ENCODE results near the gene MMAB. TPM values are rescaled to one million over a fixed set of nuclear protein-coding genes. Genes with fewer than 3 reads are reported as not detected.
A peak's percentile ranks its signal among the peaks of the same experiment; 100 is the strongest.

The MMAB gene
- total and polyA plus RNA-seq, 2 of the 13 experiments (the other 11 are each of a cell fraction or from before 2014, with no cell fraction given) = 26.1 to 77.3 TPM

DNA sequence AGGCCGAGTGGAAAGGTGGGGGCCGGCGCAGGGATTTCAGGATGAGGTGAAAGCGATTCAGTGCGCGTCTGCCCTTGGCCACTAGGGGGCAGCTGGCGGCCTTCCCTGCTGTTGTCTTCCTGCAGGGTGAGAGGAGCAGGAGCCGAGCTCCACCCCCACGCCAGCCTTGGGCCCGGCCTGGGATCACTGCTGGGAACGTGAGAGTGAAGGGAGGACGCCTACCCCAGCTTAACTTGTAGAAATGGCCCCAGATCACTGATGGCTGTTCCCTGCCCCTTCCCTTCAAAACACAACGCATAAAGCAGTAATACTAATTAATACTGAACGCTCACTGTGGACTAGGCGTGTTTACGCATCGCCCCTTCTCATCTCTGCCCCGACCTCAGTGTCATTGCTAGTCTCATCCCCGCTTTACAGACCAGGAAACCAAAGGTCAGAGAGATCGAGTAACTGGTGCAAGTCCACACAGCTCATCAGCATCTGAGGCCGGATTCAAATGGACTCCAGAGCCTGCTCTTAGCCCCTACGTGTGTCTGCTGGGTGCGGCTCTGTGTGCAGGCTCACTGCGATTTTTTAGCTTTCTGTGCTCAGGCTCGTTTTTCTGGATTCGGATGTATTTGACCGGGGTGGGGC, 24.6 kb upstream of the MMAB start (continued):
- TF ChIP-seq, protein P1, sequence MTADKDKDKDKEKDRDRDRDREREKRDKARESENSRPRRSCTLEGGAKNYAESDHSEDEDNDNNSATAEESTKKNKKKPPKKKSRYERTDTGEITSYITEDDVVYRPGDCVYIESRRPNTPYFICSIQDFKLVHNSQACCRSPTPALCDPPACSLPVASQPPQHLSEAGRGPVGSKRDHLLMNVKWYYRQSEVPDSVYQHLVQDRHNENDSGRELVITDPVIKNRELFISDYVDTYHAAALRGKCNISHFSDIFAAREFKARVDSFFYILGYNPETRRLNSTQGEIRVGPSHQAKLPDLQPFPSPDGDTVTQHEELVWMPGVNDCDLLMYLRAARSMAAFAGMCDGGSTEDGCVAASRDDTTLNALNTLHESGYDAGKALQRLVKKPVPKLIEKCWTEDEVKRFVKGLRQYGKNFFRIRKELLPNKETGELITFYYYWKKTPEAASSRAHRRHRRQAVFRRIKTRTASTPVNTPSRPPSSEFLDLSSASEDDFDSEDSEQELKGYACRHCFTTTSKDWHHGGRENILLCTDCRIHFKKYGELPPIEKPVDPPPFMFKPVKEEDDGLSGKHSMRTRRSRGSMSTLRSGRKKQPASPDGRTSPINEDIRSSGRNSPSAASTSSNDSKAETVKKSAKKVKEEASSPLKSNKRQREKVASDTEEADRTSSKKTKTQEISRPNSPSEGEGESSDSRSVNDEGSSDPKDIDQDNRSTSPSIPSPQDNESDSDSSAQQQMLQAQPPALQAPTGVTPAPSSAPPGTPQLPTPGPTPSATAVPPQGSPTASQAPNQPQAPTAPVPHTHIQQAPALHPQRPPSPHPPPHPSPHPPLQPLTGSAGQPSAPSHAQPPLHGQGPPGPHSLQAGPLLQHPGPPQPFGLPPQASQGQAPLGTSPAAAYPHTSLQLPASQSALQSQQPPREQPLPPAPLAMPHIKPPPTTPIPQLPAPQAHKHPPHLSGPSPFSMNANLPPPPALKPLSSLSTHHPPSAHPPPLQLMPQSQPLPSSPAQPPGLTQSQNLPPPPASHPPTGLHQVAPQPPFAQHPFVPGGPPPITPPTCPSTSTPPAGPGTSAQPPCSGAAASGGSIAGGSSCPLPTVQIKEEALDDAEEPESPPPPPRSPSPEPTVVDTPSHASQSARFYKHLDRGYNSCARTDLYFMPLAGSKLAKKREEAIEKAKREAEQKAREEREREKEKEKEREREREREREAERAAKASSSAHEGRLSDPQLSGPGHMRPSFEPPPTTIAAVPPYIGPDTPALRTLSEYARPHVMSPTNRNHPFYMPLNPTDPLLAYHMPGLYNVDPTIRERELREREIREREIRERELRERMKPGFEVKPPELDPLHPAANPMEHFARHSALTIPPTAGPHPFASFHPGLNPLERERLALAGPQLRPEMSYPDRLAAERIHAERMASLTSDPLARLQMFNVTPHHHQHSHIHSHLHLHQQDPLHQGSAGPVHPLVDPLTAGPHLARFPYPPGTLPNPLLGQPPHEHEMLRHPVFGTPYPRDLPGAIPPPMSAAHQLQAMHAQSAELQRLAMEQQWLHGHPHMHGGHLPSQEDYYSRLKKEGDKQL (CRISPR knock-in tag; IDR thresholded peaks at IDR 0.05; ENCODE audit: low read depth) = no peak
- TF ChIP-seq NONO (IDR thresholded peaks at IDR 0.05) (no peak), NONO (CRISPR knock-in tag; conservative IDR thresholded peaks at IDR 0.05) (peak; percentile 56; the same call in 1 of the 2 replicates), FOSL2 (CRISPR knock-in tag; IDR thresholded peaks at IDR 0.05) (peak; percentile 34; the same call in 1 of the 2 replicates), ZNF24 (IDR thresholded peaks at IDR 0.05) (0 out of 2 replicates have a peak, but pooled peaks have one; percentile 39), HOXA3 (CRISPR knock-in tag; IDR thresholded peaks at IDR 0.05) (peak; percentile 47; the same call in 1 of the 2 replicates), GPN1 (CRISPR knock-in tag; IDR thresholded peaks at IDR 0.05; ENCODE audit: borderline replicate concordance) (no peak), NPAS2 (CRISPR knock-in tag; IDR thresholded peaks at IDR 0.05; ENCODE audit: borderline replicate concordance) (no peak)
- TF ChIP-seq, protein P2, sequence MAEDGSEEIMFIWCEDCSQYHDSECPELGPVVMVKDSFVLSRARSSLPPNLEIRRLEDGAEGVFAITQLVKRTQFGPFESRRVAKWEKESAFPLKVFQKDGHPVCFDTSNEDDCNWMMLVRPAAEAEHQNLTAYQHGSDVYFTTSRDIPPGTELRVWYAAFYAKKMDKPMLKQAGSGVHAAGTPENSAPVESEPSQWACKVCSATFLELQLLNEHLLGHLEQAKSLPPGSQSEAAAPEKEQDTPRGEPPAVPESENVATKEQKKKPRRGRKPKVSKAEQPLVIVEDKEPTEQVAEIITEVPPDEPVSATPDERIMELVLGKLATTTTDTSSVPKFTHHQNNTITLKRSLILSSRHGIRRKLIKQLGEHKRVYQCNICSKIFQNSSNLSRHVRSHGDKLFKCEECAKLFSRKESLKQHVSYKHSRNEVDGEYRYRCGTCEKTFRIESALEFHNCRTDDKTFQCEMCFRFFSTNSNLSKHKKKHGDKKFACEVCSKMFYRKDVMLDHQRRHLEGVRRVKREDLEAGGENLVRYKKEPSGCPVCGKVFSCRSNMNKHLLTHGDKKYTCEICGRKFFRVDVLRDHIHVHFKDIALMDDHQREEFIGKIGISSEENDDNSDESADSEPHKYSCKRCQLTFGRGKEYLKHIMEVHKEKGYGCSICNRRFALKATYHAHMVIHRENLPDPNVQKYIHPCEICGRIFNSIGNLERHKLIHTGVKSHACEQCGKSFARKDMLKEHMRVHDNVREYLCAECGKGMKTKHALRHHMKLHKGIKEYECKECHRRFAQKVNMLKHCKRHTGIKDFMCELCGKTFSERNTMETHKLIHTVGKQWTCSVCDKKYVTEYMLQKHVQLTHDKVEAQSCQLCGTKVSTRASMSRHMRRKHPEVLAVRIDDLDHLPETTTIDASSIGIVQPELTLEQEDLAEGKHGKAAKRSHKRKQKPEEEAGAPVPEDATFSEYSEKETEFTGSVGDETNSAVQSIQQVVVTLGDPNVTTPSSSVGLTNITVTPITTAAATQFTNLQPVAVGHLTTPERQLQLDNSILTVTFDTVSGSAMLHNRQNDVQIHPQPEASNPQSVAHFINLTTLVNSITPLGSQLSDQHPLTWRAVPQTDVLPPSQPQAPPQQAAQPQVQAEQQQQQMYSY (CRISPR knock-in tag; IDR thresholded peaks at IDR 0.05) = no peak
- TF ChIP-seq, protein P3, sequence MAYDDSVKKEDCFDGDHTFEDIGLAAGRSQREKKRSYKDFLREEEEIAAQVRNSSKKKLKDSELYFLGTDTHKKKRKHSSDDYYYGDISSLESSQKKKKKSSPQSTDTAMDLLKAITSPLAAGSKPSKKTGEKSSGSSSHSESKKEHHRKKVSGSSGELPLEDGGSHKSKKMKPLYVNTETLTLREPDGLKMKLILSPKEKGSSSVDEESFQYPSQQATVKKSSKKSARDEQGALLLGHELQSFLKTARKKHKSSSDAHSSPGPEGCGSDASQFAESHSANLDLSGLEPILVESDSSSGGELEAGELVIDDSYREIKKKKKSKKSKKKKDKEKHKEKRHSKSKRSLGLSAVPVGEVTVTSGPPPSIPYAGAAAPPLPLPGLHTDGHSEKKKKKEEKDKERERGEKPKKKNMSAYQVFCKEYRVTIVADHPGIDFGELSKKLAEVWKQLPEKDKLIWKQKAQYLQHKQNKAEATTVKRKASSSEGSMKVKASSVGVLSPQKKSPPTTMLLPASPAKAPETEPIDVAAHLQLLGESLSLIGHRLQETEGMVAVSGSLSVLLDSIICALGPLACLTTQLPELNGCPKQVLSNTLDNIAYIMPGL (CRISPR knock-in tag; IDR thresholded peaks at IDR 0.05; ENCODE audit: borderline replicate concordance in 1 of 2, low read depth in 1 of 2) = peak; percentile 72 to 88; a peak in 3 of 4 replicates
- TF ChIP-seq, protein P4, sequence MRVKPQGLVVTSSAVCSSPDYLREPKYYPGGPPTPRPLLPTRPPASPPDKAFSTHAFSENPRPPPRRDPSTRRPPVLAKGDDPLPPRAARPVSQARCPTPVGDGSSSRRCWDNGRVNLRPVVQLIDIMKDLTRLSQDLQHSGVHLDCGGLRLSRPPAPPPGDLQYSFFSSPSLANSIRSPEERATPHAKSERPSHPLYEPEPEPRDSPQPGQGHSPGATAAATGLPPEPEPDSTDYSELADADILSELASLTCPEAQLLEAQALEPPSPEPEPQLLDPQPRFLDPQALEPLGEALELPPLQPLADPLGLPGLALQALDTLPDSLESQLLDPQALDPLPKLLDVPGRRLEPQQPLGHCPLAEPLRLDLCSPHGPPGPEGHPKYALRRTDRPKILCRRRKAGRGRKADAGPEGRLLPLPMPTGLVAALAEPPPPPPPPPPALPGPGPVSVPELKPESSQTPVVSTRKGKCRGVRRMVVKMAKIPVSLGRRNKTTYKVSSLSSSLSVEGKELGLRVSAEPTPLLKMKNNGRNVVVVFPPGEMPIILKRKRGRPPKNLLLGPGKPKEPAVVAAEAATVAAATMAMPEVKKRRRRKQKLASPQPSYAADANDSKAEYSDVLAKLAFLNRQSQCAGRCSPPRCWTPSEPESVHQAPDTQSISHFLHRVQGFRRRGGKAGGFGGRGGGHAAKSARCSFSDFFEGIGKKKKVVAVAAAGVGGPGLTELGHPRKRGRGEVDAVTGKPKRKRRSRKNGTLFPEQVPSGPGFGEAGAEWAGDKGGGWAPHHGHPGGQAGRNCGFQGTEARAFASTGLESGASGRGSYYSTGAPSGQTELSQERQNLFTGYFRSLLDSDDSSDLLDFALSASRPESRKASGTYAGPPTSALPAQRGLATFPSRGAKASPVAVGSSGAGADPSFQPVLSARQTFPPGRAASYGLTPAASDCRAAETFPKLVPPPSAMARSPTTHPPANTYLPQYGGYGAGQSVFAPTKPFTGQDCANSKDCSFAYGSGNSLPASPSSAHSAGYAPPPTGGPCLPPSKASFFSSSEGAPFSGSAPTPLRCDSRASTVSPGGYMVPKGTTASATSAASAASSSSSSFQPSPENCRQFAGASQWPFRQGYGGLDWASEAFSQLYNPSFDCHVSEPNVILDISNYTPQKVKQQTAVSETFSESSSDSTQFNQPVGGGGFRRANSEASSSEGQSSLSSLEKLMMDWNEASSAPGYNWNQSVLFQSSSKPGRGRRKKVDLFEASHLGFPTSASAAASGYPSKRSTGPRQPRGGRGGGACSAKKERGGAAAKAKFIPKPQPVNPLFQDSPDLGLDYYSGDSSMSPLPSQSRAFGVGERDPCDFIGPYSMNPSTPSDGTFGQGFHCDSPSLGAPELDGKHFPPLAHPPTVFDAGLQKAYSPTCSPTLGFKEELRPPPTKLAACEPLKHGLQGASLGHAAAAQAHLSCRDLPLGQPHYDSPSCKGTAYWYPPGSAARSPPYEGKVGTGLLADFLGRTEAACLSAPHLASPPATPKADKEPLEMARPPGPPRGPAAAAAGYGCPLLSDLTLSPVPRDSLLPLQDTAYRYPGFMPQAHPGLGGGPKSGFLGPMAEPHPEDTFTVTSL (CRISPR knock-in tag; IDR thresholded peaks at IDR 0.05; ENCODE audit: borderline replicate concordance) = no peak; the same call in 1 of the 2 replicates

Measured in HepG2 (cell line).